GM19035 (cell line): ENCODE results near the gene ALOX5AP.

Experiments
- ATAC-seq: cut with Tn5 transposase; IDR thresholded peaks from one replicate; pipeline ENCODE4 v1.9.1; 2021; ENCODE audit not compliant: unreplicated experiment

ALOX5AP gene

DNA sequence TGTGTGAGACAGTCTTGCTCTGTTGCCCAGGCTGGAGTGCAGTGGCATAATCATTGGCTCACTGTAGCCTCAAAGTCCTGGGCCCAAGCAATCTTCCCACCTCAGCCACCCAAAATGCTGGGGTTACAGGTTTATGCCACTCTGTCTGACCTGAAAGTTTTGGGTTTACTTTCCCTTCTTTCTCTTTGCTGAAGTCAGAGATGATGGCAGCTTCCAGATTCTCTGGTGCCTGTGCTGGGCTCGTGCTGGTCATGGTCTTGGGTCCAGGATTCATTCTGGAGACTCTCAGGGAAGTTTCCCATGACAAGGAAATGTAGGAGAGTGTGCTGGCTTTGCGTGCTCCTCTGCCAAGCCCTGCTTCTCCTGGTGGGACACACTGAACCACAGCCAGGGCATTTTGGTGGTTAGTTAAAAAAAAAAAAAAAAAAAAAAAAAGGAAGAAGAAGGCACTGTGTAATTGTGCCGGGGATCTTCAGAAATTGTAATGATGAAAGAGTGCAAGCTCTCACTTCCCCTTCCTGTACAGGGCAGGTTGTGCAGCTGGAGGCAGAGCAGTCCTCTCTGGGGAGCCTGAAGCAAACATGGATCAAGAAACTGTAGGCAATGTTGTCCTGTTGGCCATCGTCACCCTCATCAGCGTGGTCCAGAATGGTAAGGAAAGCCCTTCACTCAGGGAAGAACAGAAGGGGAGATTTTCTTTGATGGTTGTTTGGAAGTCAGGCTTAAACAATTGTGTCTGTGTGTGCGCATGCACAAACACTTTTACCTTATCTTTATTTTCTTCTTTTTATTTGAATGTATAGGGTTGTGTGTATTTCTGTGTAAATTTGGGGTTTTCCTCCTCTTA lies at the start of gene ALOX5AP:
TSS of gene ALOX5AP (plus strand) at position 519 of the 847 bp plus-strand sequence. CDS start at position 582, 63 bp downstream.
- ATAC-seq = peak; percentile 76

DNA sequence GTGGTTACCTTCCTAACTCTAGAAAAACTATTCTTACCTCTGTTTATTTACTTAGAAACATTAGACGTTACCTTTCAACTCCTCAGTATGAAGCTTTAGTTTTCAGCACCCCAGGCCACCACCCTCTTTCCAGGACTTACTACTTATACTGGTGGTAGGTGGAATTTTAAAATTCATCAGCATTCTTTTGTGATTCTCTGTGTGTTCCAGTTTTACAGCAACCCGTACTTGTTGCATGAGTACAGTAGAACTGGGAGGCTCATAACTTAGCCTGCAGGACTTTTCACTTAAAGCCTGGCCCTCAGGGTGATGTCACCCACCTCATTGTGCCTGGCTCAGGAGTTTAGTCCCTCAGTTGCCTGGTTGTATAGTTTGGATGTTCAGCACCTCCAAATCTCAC lies 49.4 kb upstream of the ALOX5AP start:
- ATAC-seq = no peak

DNA sequence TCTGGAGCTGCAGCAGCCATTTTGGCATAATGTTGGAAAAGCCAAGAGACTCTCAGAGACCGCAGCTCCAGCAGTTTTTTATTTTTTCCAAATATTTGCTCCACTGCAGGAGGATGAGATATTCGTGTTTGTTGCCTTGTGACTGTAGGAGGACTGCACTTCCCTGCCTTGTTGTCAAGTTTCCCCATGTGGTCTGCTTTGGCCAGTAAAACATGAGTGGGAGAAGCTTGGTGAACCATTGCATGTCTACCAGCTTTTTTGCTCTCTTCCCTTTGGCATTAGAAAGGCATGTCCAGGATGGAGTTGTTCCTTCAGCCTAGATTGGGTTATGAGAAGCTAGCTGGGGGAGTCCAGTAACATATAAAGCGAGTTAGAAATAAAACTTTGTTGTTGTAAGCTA lies 47.7 kb upstream of the ALOX5AP start:
- no peak for ATAC-seq

DNA sequence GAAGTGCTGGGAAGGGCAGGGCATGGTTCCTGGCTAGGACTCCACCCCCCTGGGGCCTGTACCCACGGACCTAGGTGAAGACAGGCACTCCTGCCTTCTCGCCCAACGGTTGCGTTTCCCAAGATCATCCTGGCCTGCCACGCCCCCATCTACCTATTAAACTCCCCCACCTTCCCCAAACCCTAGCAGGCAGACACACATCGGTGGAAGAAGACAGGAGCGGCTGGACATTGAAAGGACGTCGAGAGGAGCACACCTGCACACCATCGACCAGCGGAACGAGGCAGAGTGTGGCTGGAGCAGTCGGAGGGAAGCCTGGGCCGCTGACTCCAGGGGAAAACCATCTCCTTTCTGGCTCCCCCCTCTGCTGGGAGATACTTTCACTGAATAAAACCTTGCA lies 45.6 kb upstream of the ALOX5AP start:
- ATAC-seq = no peak

GRCh38 chr13:30690282-30691188 lies 44.8 kb upstream of the ALOX5AP start:
- peak; percentile 64 for ATAC-seq

- no peak for ATAC-seq
Measured at GRCh38 chr13:30692113-30692512, 43.2 kb upstream of the ALOX5AP start.

- no peak for ATAC-seq
Measured at GRCh38 chr13:30696278-30697176, 38.8 kb upstream of the ALOX5AP start.

DNA sequence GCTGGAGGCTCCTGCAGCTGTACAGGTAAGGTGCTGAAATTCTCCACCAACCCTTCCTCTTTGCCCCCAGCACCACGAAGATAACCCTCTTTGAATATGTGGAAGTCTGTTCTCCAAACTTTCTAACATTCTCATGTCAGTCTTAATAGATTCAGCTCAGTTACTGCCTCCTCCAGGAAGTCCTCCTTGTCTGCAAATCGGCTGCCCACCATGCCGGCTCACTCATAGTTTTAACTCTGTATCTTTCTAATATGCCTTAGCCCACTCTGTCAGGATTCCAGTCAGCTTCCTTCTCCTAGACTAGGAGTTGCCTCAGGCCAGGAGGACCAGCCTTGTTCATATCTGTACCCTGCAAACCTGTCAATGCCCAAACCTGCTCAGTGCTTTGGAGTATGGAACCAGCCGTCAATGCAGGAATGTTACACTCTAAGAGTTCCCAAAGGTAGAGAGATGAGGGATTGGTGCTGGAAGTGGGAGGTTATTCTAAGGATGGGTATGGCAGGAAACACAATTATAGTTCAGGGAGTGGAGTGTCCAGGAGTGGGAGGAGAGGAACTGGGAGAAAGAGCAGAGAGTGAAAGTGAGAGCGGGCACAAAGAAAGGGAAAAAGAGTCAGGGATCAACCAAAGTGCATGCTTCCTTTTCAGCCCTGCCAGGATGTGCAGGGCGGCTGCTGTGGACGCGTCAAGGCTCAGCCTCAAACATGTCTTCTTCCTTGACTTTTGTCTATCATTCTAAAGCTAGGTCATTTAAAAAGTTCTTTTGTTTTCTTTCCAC lies 38.0 kb upstream of the ALOX5AP start:
- no peak for ATAC-seq

DNA sequence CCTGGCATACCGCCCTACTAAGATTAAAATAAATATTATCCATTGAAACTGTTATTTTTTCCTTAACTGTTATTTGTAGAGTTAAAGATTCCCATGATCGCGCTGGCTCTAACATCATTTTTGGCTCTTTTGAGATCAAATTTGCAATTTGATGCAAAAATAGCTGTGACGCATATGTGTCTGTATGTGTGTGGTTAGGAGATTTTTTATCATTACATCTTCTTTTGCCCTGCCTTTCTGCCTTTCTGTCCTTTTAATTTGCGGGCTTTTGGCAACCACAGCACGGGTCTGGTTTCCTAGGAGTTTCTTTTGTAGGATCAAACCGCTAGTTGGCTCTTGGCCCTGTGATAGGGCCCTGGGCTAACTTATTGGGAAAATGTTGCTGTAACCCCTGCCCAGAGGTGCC lies 37.3 kb upstream of the ALOX5AP start:
- no peak for ATAC-seq

GRCh38 chr13:30698488-30699005 lies 36.8 kb upstream of the ALOX5AP start:
- no peak for ATAC-seq

GRCh38 chr13:30700364-30700763 lies 35.0 kb upstream of the ALOX5AP start:
- no peak for ATAC-seq

DNA sequence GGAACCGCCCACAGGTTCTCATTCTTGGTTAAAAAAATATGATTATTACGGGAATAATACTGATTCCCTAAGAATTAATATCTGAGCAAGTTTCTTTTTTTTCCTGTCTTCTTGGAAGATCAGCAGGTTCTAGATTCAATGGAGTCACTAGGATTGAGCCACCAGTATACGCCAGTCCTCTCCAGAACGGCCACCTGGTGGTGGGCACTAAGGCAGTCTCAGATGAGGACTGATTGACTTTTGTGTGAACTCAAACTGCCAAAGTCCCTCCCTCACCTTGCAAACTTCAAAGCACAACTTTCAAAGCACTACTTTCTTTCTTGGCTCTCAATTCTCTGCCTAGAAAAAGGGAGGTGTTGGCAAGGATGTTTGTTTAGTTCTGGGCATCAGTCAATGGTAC lies 33.3 kb upstream of the ALOX5AP start:
- no peak for ATAC-seq

- no peak for ATAC-seq
Measured at GRCh38 chr13:30704596-30704995, 30.7 kb upstream of the ALOX5AP start.

GRCh38 chr13:30705680-30706079 lies 29.7 kb upstream of the ALOX5AP start:
- no peak for ATAC-seq

GRCh38 chr13:30708541-30708940 lies 26.8 kb upstream of the ALOX5AP start:
- no peak for ATAC-seq

DNA sequence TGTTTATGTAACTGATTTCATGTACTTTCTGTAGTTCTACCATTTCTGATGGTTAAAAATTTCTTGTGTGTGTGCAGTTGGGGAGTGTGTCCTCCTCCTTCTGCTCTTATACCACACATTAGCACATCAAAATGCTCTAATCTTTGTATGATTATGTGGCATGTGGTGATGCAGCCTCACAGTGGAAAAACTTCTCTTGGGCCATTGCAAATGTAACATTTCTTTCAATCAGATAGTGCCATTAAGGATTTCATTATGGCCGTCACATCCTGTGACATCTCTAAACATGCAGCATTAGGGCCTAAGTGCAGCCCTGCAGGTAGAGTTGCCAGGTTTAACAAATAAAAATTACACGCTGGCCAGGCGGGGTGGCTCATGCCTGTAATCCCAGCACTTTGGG lies 24.9 kb upstream of the ALOX5AP start:
- ATAC-seq = no peak

GRCh38 chr13:30711375-30711774 lies 24.0 kb upstream of the ALOX5AP start:
- ATAC-seq = no peak

DNA sequence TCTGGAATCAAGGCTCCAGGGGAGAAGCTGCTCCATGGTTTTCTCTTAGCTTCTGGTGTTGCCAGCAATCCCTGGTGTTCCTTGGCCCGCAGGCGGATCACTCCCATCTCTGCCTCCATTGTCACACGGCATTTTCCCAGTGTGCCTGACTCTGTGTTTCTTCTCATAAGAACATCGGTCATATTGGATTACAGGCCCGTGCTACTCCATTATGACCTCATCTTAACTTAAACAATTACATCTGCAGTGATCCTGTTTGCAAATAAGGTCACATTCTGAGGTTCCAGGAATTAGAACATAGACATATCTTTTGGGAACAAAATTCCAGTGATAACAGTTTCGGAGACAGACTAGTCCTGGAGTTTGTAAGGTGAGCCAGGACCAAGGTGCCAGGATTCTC lies 23.5 kb upstream of the ALOX5AP start:
- ATAC-seq = no peak

DNA sequence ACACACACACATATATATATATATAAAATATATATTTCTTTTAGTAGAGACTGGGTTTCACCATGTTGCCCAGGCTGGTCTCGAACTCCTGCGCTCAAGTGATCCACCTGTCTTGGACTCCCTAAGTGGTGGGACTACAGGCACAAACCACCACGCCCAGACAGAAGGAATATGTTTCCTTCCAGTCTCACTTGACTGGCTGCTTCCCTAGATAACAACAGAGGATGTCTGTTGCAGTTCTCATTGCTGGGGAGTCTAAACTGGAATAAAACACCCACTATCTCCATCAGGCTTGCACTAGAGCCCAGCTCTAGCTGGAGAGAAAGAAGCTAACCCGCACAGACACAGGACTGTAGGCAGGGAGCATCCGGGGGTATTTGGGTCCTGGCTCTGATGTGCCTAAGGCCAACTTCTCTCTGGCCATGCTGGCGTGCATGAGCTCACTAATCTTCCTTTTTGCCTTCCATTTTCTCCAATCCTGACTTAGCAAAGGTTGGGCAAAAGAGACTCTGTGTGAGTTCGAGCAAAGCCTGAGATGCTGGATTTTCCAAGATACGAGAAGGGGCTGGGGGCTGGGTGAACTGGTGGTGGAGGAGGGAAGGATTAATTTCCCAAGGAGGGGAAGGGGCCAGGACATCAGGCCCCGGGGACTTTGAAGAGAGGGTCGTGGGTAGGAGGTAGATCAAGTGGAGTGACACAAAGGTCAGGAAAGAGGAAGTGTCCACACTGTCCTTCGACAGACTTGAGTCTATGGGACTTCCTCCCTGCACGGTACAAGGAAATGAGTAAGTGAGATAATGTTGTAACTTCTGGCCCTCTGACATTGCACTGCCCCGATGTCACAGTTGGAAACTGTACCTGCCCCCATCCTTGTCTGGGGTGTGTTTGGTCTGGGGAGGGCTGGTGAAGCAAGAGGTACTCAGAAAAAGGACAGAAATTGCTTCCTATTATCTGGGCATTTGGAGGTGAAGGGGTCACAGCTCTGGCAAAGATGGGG lies 22.5 kb upstream of the ALOX5AP start:
- no peak for ATAC-seq
